Measurements from ENCODE around the gene SLC9A8.
"Not testable (repeated sequence)": the region's sequence is repeated elsewhere in the genome, so short reads cannot be mapped to it uniquely, and the experiment has no call there.

SLC9A8 gene

GRCh38 chr20:49786668-49787370 is 25.8 kb upstream of the SLC9A8 start:
- DNase-seq (ENCODE audit: low read depth in 2 of 2), result no peak

- DNase-seq (ENCODE audit: low read depth in 2 of 2), result no peak
Measured at GRCh38 chr20:49787371-49788357, 25.0 kb upstream of the SLC9A8 start.

GRCh38 chr20:49790077-49790798 is 22.4 kb upstream of the SLC9A8 start:
- no peak for DNase-seq (ENCODE audit: low read depth in 2 of 2)

GRCh38 chr20:49791165-49791564 is 21.5 kb upstream of the SLC9A8 start:
- no peak for DNase-seq (ENCODE audit: low read depth in 2 of 2)

- no peak for DNase-seq (ENCODE audit: low read depth in 2 of 2)
Measured at GRCh38 chr20:49792006-49792405, 20.6 kb upstream of the SLC9A8 start.

- DNase-seq (ENCODE audit: low read depth in 2 of 2), result no peak
Measured at GRCh38 chr20:49792611-49793010, 20.0 kb upstream of the SLC9A8 start.

- no peak for DNase-seq (ENCODE audit: low read depth in 2 of 2)
Measured at GRCh38 chr20:49794336-49795134, 18.1 kb upstream of the SLC9A8 start.

GRCh38 chr20:49795135-49795424 is 17.5 kb upstream of the SLC9A8 start:
- no peak for DNase-seq (ENCODE audit: low read depth in 2 of 2)

- DNase-seq (ENCODE audit: low read depth in 2 of 2), result no peak
Measured at GRCh38 chr20:49796600-49797343, 15.9 kb upstream of the SLC9A8 start.

GRCh38 chr20:49797344-49797615 is 15.3 kb upstream of the SLC9A8 start:
- no peak for DNase-seq (ENCODE audit: low read depth in 2 of 2)

GRCh38 chr20:49798718-49799117 is 13.9 kb upstream of the SLC9A8 start:
- no peak for DNase-seq (ENCODE audit: low read depth in 2 of 2)

GRCh38 chr20:49799698-49800097 is 12.9 kb upstream of the SLC9A8 start:
- no peak for DNase-seq (ENCODE audit: low read depth in 2 of 2)

GRCh38 chr20:49803418-49803817 is 9.2 kb upstream of the SLC9A8 start:
- DNase-seq (ENCODE audit: low read depth in 2 of 2), result no peak

GRCh38 chr20:49804364-49804763 is 8.3 kb upstream of the SLC9A8 start:
- DNase-seq (ENCODE audit: low read depth in 2 of 2), result no peak

GRCh38 chr20:49805224-49805876 is 7.3 kb upstream of the SLC9A8 start:
- not testable (repeated sequence) for DNase-seq (ENCODE audit: low read depth in 2 of 2)

- DNase-seq (ENCODE audit: low read depth in 2 of 2), result no peak
Measured at GRCh38 chr20:49808753-49809152, 3.9 kb upstream of the SLC9A8 start.

- DNase-seq (ENCODE audit: low read depth in 2 of 2), result no peak
Measured at GRCh38 chr20:49809803-49810359, 2.7 kb upstream of the SLC9A8 start.

- no peak for DNase-seq (ENCODE audit: low read depth in 2 of 2)
Measured at GRCh38 chr20:49810491-49811190, 2.0 kb upstream of the SLC9A8 start.

GRCh38 chr20:49811825-49812506 is 662 bp upstream of the SLC9A8 start:
- no peak for DNase-seq (ENCODE audit: low read depth in 2 of 2)

Data from stimulated activated CD8-positive, alpha-beta memory T cell treated with anti-CD3 and anti-CD28 coated beads, Interleukin-7, amount 100 ng/mL, for 1 hour (primary cell).